Measurements from ENCODE around the gene SPATC1L.
"Not testable (repeated sequence)": the region's sequence is repeated elsewhere in the genome, so short reads cannot be mapped to it uniquely, and the experiment has no call there.

The SPATC1L gene

DNA sequence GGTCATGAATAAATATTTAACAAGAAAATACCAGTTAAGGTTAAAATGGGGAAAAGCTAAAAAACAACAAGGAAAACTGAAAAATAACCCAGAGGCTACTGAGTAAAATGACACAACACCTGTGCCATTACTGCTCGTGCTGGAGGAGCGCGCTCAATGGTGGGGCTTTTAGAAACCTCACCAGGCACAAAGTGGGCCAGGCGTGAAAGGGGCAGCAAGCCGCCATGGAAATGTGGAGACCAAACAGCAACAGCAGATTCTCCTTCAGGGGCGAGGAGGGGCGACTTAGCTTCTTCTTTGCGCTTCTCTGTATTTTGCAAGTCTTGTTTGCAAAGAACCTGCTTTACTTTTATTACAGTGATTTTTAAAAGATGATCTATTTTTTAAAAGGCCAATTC, 18.9 kb upstream of the SPATC1L start:
- TF ChIP-seq, protein P1, sequence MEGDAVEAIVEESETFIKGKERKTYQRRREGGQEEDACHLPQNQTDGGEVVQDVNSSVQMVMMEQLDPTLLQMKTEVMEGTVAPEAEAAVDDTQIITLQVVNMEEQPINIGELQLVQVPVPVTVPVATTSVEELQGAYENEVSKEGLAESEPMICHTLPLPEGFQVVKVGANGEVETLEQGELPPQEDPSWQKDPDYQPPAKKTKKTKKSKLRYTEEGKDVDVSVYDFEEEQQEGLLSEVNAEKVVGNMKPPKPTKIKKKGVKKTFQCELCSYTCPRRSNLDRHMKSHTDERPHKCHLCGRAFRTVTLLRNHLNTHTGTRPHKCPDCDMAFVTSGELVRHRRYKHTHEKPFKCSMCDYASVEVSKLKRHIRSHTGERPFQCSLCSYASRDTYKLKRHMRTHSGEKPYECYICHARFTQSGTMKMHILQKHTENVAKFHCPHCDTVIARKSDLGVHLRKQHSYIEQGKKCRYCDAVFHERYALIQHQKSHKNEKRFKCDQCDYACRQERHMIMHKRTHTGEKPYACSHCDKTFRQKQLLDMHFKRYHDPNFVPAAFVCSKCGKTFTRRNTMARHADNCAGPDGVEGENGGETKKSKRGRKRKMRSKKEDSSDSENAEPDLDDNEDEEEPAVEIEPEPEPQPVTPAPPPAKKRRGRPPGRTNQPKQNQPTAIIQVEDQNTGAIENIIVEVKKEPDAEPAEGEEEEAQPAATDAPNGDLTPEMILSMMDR (IDR thresholded peaks at IDR 0.05; ENCODE audit: insufficient read depth, low read depth, low read length, missing control alignments) = no peak
- no peak for DNase-seq (ENCODE audit: low read depth)
- H3K4me3 ChIP-seq (ENCODE audit: low read length) = no peak overlapping the region

DNA sequence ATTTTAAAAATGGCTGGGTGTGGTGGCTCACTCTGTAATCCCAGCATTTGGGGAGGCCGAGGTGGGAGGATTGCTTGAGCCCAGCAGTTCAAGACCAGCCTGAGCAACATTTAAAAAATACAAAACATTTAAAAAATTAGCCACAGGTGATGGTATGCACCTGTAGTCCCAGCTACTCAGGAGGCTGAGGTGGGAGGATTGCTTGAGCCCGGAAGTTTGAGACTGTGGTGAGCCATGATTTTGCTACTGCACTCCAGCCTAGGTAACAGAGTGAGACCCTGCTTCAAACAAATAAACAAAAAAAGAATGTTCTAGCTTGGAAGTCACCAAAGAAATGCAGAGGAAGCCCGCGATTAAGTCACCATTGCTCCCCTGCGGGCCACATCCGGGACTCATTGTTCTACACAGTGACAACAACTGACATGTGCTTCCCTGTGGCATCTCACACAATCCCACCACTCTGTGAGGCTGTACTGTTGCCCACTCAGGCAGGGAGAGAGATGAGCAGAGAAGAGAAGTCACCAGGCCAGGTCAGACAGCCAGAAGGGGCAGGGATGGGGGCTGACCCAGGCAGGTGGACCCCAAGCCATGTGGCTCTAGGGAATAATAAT, 18.4 kb upstream of the SPATC1L start:
- no peak for DNase-seq (ENCODE audit: low read depth)
- no peak overlapping the region for H3K4me3 ChIP-seq (ENCODE audit: low read length)
- TF ChIP-seq, protein P1 (IDR thresholded peaks at IDR 0.05; ENCODE audit: insufficient read depth, low read depth, low read length, missing control alignments) = no peak

GRCh38 chr21:46200877-46201803, 16.9 kb upstream of the SPATC1L start:
- H3K4me3 ChIP-seq (ENCODE audit: low read length); DNase-seq (ENCODE audit: low read depth): not testable (repeated sequence)

GRCh38 chr21:46199436-46200373, 15.4 kb upstream of the SPATC1L start:
- no peak overlapping the region for H3K4me3 ChIP-seq (ENCODE audit: low read length)
- TF ChIP-seq, protein P1 (IDR thresholded peaks at IDR 0.05; ENCODE audit: insufficient read depth, low read depth, low read length, missing control alignments) = no peak
- no peak for DNase-seq (ENCODE audit: low read depth)

DNA sequence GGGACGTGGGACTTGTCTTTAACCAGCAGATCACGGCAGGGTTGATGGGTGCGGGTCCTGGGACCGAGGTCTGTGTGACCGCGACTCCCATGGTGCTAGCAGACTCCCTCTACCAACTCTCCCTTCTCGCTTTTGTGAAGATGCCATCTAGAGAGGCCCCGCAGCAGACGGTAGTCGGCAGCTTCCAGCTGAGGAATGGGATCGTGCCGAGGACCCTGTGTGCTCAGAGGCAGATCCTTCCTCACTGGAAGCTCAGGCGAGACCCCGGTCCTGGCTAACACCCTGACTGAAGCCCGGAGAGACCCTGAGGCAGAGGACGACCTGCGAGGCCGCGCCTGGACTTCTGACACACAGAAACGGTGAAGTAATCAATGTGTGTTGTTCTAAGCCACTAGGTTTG, 12.5 kb upstream of the SPATC1L start:
- TF ChIP-seq, protein P1 (IDR thresholded peaks at IDR 0.05; ENCODE audit: insufficient read depth, low read depth, low read length, missing control alignments) = no peak
- DNase-seq (ENCODE audit: low read depth) = no peak
- no peak overlapping the region for H3K4me3 ChIP-seq (ENCODE audit: low read length)

GRCh38 chr21:46195595-46196195, 11.4 kb upstream of the SPATC1L start:
- DNase-seq (ENCODE audit: low read depth) = no peak
- TF ChIP-seq, protein P1 (IDR thresholded peaks at IDR 0.05; ENCODE audit: insufficient read depth, low read depth, low read length, missing control alignments) = no peak
- H3K4me3 ChIP-seq (ENCODE audit: low read length) = no peak overlapping the region

Measured in epithelial cell of esophagus (primary cell).